ENCODE data around the gene E2F4. TPM values are rescaled to one million over a fixed set of nuclear protein-coding genes. Genes with fewer than 3 reads are reported as not detected.

E2F4 gene
- polyA plus RNA-seq, 1 experiment = 83.2 TPM

- Histone ChIP-seq H3K4me3 (ENCODE audit: low read depth, low read length) (no peak overlapping the region), H3K36me3 (ENCODE audit: control insufficient read depth, insufficient read depth, low read length) (no peaks in the 10 kb centered on the region), H3K27me3 (ENCODE audit: control insufficient read depth, insufficient read depth, low read length) (no peaks in the 10 kb centered on the region)
- no peak for TF ChIP-seq CTCF (IDR thresholded peaks at IDR 0.05; ENCODE audit: insufficient read depth, low read depth, low read length)
- POLR2A ChIA-PET = no interaction called here
- CTCF ChIA-PET = interaction anchor here (0.9 to 2.3 kb wide), 7 partner anchors 8 to 283 kb away, joined by 3 to 10 read pairs (median 4); partner anchors contain the start of gene NOL3
- DNase-seq (ENCODE audit: low read depth) = no peak
These were observed 9.7 kb upstream of the E2F4 start for GRCh38 chr16:67182288-67182687.

GRCh38 chr16:67183284-67183626, 8.7 kb upstream of the E2F4 start:
- DNase-seq (ENCODE audit: low read depth) = no peak
- CTCF ChIA-PET = interaction anchor here (0.9 to 2.3 kb wide), 7 partner anchors 9 to 282 kb away, joined by 3 to 10 read pairs (median 3); partner anchors contain the start of genes NOL3 and TMEM208
- H3K4me3 ChIP-seq (ENCODE audit: low read depth, low read length) = peak overlapping the region; percentile 60
- H3K27me3 ChIP-seq (ENCODE audit: control insufficient read depth, insufficient read depth, low read length) = no peaks in the 10 kb centered on the region
- POLR2A ChIA-PET = no interaction called here
- no peak for TF ChIP-seq CTCF (IDR thresholded peaks at IDR 0.05; ENCODE audit: insufficient read depth, low read depth, low read length)
- H3K36me3 ChIP-seq (ENCODE audit: control insufficient read depth, insufficient read depth, low read length) = no peaks in the 10 kb centered on the region

GRCh38 chr16:67183627-67184452, 8.1 kb upstream of the E2F4 start, which contains the start of gene MATCAP1:
Gene MATCAP1, minus strand, starts transcription at chr16:67183963. Its CDS starts 3,353 bp downstream, at chr16:67180610.
- peak within 1 kb of the TSS; percentile 60 for H3K4me3 ChIP-seq (ENCODE audit: low read depth, low read length)
- H3K36me3 ChIP-seq (ENCODE audit: control insufficient read depth, insufficient read depth, low read length) = no peaks in the 10 kb centered on the region
- H3K27me3 ChIP-seq (ENCODE audit: control insufficient read depth, insufficient read depth, low read length) = no peaks in the 10 kb centered on the region
- POLR2A ChIA-PET = no interaction called here
- TF ChIP-seq CTCF (IDR thresholded peaks at IDR 0.05; ENCODE audit: insufficient read depth, low read depth, low read length) = no peak
- peak; percentile 83 for DNase-seq (ENCODE audit: low read depth)
- CTCF ChIA-PET = interaction anchor here (0.8 to 3.1 kb wide), 12 partner anchors 9 to 282 kb away, joined by 3 to 26 read pairs (median 10); partner anchors contain the start of genes CES4A, NOL3 and TMEM208

- no peak for TF ChIP-seq CTCF (IDR thresholded peaks at IDR 0.05; ENCODE audit: insufficient read depth, low read depth, low read length)
- Histone ChIP-seq H3K27me3 (ENCODE audit: control insufficient read depth, insufficient read depth, low read length) (no peaks in the 10 kb centered on the region), H3K4me3 (ENCODE audit: low read depth, low read length) (peak overlapping the region; percentile 60), H3K36me3 (ENCODE audit: control insufficient read depth, insufficient read depth, low read length) (no peaks in the 10 kb centered on the region)
- ChIA-PET POLR2A (no interaction called here), CTCF (interaction anchor here (0.7 to 3.1 kb wide), 28 partner anchors 10 to 306 kb away, joined by 3 to 26 read pairs (median 6); partner anchors contain the start of genes CES4A and NOL3)
- DNase-seq (ENCODE audit: low read depth) = no peak
These were observed 7.4 kb upstream of the E2F4 start for GRCh38 chr16:67184453-67184994.

- DNase-seq (ENCODE audit: low read depth) = no peak
- Histone ChIP-seq H3K4me3 (ENCODE audit: low read depth, low read length) (no peak overlapping the region), H3K36me3 (ENCODE audit: control insufficient read depth, insufficient read depth, low read length) (no peaks in the 10 kb centered on the region), H3K27me3 (ENCODE audit: control insufficient read depth, insufficient read depth, low read length) (no peaks in the 10 kb centered on the region)
- ChIA-PET CTCF (interaction anchor here (0.7 to 3.1 kb wide), 35 partner anchors 10 to 305 kb away, joined by 3 to 26 read pairs (median 4); partner anchors contain the start of genes B3GNT9, CES3, CES4A and NOL3), POLR2A (no interaction called here)
- peak; percentile 93 for TF ChIP-seq CTCF (IDR thresholded peaks at IDR 0.05; ENCODE audit: insufficient read depth, low read depth, low read length)
These were observed 6.8 kb upstream of the E2F4 start for GRCh38 chr16:67184995-67185650.
